Urinary bladder (tissue), 4 donors: Measurements from ENCODE around the gene RPA3. TPM values are rescaled to one million over a fixed set of nuclear protein-coding genes. Genes with fewer than 3 reads are reported as not detected.

ENCODE experiments used
- DNase-seq: peaks from one replicate; pipeline ENCODE4 v3.0.0-alpha.2; 2015; ENCODE audit errors: extremely low spot score
- H3K27ac ChIP-seq: one replicate; pipeline ENCODE4 v1.5.1; 2013; ENCODE audit warnings: low read depth, mild to moderate bottlenecking, moderate library complexity
- H3K36me3 ChIP-seq: one replicate; pipeline ENCODE4 v1.6.1; 2013; ENCODE audit warnings: mild to moderate bottlenecking, moderate library complexity; ENCODE audit not compliant: insufficient read depth
- H3K4me1 ChIP-seq: one replicate; pipeline ENCODE4 v1.6.1; 2013; ENCODE audit warnings: mild to moderate bottlenecking, moderate library complexity; ENCODE audit not compliant: insufficient read depth
- H3K4me3 ChIP-seq: one replicate; pipeline ENCODE4 v1.5.1; 2013; ENCODE audit warnings: low read depth, low read length
- WGBS: extraction: QIAGEN DNeasy Blood & Tissue Kit; methylation state at CpG from one replicate; pipeline ENCODE4 v1.1.7; 2013; 5-methylcytosine and 5-hydroxymethylcytosine counted together
- polyA plus RNA-seq: library from polyadenylated mRNA; stranded (reverse); fragments of 200-250 nt; gene quantifications from one replicate; pipeline ENCODE4 v1.2.3, GENCODE V29; 2013
- total RNA-seq: library from RNA; depleted of rRNA; stranded (reverse); fragments of >200 nt; gene quantifications from one replicate; pipeline ENCODE4 v1.2.3, GENCODE V29; 2014
- donor health status: healthy with polysubstance abuse.
- donor health status: healthy.

RPA3 gene
- total and polyA plus RNA-seq, 2 donors, result 18.3 to 21.6 TPM

DNA sequence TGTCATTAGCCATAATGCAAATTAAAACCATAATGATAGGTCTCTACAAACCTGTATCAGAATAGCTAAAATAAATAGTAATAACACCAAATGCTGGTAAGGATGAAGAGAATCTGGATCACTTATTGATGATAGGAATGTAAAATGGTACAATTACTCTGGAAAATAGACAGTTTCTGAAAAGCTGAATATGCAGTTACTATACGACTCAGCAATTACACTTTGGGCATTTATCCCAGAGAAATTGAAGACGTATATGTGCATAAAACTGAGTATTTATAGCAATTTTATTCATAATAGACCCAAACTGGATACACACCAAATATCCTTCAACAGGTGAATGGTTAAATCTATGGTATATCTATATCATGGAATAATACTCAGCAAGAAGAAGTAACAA, 7.9 kb downstream of the RPA3 start:
- 90% methylated on average over 2 of the region's 2 CpGs for WGBS
- Histone ChIP-seq H3K4me3 (no peak overlapping the region), H3K27ac (no peak overlapping the region), H3K4me1 (no peaks in the 10 kb centered on the region), H3K36me3 (no peaks in the 10 kb centered on the region)
- DNase-seq, result no peak

DNA sequence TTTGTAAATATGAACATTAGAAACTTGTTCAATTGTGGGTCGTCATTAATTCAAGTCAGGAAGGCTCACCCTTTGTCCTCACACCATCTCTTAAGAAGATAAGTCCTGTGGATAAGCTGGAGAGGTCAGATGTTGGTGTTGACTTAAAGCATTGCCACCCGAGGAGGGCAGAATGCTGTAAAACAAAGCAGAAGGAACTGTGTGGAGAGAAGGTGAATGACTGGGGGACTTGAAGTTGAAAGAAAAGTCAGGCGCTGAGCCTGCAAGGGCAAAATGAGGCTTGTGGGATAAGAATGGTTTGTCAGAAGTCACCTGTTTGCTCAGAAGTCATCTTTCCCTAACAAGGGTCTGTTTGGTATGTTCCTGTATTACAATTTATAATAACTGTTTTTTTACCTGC, 9.1 kb downstream of the RPA3 start:
- H3K4me1 ChIP-seq, result no peaks in the 10 kb centered on the region
- DNase-seq, result no peak
- H3K36me3 ChIP-seq, result no peaks in the 10 kb centered on the region
- H3K4me3 ChIP-seq, result no peak overlapping the region
- 70% methylated on average over 3 of the region's 3 CpGs for WGBS
- H3K27ac ChIP-seq, result no peak overlapping the region

DNA sequence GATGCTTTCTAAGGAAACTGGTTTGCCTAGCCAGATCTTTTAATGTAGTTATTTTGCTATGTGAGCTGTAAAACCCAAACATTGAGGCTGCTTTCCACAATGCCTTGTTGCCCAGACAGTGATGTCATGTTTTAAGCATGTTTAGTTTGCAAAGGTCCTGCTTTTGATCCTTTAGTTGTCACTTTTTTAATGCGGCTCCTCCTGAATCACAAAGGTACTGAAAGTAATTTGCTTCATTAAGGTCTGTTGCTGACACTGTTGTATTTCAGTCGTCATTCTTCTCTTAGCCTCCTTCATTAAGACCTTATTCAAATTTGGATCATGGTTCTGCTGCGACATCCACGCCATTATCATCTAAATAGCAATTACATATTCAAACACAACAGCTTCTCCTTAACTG, 10.6 kb downstream of the RPA3 start:
- 79% methylated on average over 4 of the region's 4 CpGs for WGBS
- no peak overlapping the region for H3K27ac ChIP-seq
- H3K4me1 ChIP-seq, result no peaks in the 10 kb centered on the region
- no peak overlapping the region for H3K4me3 ChIP-seq
- peak; percentile 26 for DNase-seq
- H3K36me3 ChIP-seq, result no peaks in the 10 kb centered on the region

- 88% methylated on average over 2 of the region's 2 CpGs for WGBS
- H3K4me1 ChIP-seq, result no peaks in the 10 kb centered on the region
- no peak overlapping the region for H3K4me3 ChIP-seq
- no peak overlapping the region for H3K27ac ChIP-seq
- no peak for DNase-seq
- no peaks in the 10 kb centered on the region for H3K36me3 ChIP-seq
Measured at GRCh38 chr7:7707246-7707645, 11.2 kb downstream of the RPA3 start.

DNA sequence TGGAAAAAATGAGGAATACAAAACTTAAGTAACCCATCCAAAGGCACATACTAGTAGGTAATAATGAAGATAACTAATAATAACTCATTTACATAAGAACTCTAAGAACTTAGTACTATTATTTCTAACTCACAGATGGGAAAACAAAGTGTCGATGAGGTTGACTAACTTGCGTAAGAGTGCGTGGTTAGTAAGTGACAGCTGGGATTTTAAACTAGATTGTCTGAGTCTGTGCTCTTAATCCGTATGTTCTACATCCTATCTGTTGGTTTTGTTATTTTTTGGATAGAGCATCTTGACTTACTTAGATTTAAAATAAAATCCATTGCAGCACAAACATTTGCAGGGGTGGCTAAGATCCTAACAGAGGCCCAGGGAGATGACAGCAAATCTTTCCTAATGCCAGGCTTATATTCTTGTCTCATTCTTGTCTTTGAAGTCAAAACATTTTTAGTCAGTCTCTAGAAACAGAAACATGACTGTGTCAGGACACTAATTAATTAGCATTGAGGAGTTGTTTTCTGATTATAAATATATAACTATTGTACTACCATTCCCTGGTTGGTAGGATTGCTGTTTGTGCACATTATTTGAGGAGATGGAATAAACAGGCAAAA, 11.7 kb downstream of the RPA3 start:
- WGBS, result 68% methylated on average over 4 of the region's 4 CpGs

DNA sequence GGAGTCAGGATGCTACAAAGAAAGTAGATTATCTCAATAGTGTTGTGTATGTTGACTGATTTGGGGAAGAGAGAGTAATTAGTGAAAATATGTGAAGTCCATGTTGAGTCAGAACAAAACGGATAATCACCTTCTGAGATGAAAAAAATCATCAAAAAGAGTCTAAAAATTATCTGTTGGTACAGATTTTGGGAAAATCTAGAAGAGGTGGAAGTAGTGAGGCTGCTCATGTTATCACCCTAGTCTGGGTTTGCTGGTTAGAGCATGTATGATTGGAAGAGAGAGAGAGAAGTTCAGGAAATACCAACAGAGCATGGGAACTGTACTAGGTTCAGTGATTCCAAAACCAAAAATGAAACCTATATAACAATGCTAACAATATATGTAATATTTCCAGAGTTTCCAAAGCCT, 12.3 kb downstream of the RPA3 start:
- Histone ChIP-seq H3K4me3 (no peak overlapping the region), H3K36me3 (no peaks in the 10 kb centered on the region), H3K4me1 (no peaks in the 10 kb centered on the region), H3K27ac (no peak overlapping the region)
- WGBS, result 86% methylated on average over 1 of the region's 1 CpG
- DNase-seq, result no peak

More for the DNA sequence above, 11.7 kb downstream of the RPA3 start:
- DNase-seq, result no peak
- Histone ChIP-seq H3K4me1 (no peaks in the 10 kb centered on the region), H3K4me3 (no peak overlapping the region), H3K27ac (no peak overlapping the region), H3K36me3 (no peaks in the 10 kb centered on the region)

- no peak overlapping the region for H3K27ac ChIP-seq
- H3K36me3 ChIP-seq, result no peaks in the 10 kb centered on the region
- DNase-seq, result no peak
- H3K4me3 ChIP-seq, result no peak overlapping the region
- no peaks in the 10 kb centered on the region for H3K4me1 ChIP-seq
- WGBS, result 78% methylated on average over 2 of the region's 2 CpGs
Measured at GRCh38 chr7:7705318-7705717, 13.1 kb downstream of the RPA3 start.

DNA sequence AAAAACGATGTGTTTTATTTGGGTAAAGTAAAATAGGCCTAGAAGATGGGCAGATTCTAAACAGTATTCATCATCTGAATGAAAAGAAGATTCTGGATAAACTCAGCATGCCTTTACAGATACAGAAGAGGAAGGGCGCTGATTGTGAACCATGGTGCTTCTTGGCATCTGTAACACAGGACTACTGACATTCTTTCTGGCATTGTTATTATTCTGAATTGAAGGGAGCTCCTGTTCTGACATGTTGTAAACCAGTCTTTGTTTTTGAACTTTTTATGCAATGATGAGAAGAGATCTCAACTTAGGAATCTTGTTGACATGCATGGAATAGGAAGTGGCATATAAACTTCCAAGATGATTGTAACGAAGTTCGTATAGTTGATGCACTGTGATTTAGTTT, 13.5 kb downstream of the RPA3 start:
- Histone ChIP-seq H3K4me3 (no peak overlapping the region), H3K36me3 (no peaks in the 10 kb centered on the region), H3K27ac (no peak overlapping the region), H3K4me1 (no peaks in the 10 kb centered on the region)
- DNase-seq, result no peak
- 82% methylated on average over 4 of the region's 4 CpGs for WGBS

DNA sequence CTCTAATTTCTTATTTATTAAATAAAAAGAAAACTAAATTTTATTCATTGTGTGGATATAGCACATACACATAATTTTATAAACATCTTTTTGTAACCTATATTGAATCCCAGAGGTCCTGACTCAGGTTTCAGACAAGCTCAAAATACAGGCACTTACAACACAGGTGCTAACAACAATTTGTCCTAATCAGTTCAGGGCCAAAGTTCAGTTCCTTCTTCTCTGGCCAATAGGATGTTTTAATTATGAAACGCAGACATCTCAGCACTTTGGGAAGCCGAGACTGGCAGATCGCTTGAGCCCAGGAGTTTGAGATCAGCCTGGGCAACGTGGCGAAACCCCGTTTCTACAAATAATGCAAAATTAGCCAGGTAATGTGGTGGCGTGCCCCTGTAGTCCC, 15.0 kb downstream of the RPA3 start:
- WGBS, result 90% methylated on average over 7 of the region's 7 CpGs
- no peak for DNase-seq
- Histone ChIP-seq H3K4me1 (no peaks in the 10 kb centered on the region), H3K27ac (no peak overlapping the region), H3K4me3 (no peak overlapping the region), H3K36me3 (no peaks in the 10 kb centered on the region)

- Histone ChIP-seq H3K36me3 (no peaks in the 10 kb centered on the region), H3K4me1 (no peaks in the 10 kb centered on the region), H3K27ac (no peak overlapping the region), H3K4me3 (no peak overlapping the region)
- DNase-seq, result no peak
- 79% methylated on average over 4 of the region's 4 CpGs for WGBS
Measured at GRCh38 chr7:7702826-7703225, 15.6 kb downstream of the RPA3 start.

DNA sequence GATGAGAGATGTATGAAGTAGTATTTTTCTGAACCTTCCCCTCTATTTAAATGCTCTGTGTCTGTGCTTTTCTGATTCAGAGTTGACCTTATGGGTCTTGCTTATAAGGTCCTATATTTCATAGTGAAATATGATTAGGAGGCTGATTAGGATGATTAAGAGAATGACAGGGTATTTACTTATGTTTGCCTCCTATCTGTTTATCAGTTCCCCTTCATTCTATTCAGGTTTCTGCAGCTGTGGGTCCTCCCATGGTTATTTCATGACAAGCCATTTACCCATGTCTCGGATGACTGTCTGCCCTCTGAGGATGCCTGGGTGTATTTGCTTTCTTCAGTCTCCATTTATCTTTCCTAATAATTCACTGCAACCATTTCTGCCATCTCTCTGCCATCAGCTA, 16.9 kb downstream of the RPA3 start:
- H3K4me1 ChIP-seq, result no peaks in the 10 kb centered on the region
- no peak overlapping the region for H3K27ac ChIP-seq
- no peaks in the 10 kb centered on the region for H3K36me3 ChIP-seq
- H3K4me3 ChIP-seq, result no peak overlapping the region
- WGBS, result 95% methylated on average over 1 of the region's 1 CpG
- no peak for DNase-seq

DNA sequence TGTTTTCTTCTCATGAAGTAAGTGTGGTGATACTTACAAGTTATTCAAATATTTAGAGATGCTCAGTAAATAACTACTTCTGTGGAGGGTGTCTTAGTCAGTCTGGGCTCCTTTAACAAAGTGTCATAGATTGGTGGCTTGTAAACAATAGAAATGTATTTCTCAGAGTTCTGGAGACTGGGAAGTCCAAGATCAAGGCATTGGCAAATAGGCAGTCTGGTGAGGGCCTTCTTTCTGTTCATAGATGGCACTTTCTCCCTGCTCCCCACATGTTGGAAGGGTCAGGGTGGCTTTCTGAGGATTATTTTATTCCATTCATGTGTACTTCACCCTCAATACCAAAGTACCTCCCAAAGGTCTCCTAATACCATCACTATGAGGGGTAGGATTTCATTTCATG, 18.4 kb downstream of the RPA3 start:
- no peak for DNase-seq
- H3K36me3 ChIP-seq, result no peaks in the 10 kb centered on the region
- H3K27ac ChIP-seq, result no peak overlapping the region
- no peak overlapping the region for H3K4me3 ChIP-seq
- no peaks in the 10 kb centered on the region for H3K4me1 ChIP-seq

DNA sequence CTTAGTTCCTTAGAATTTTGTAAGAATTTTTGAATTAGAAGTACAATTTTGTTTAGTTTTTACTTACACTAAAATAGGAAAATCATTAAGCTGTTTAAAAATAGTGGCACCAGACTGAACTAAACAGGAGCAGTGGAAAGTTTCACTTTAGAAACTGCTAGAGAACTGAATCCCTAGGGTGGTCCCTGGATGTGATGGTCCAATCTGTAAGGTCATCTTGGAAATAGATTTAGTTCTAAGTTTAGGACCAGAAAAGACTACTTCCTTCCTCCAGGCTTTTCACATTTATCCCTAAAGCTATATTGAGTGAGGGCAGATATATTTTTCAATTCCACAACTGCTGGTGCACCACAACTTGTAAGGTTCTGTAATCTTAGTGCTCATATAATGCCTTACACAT, 19.0 kb downstream of the RPA3 start:
- DNase-seq, result no peak
- Histone ChIP-seq H3K4me3 (no peak overlapping the region), H3K27ac (no peak overlapping the region), H3K4me1 (no peaks in the 10 kb centered on the region), H3K36me3 (no peaks in the 10 kb centered on the region)

- H3K36me3 ChIP-seq, result no peaks in the 10 kb centered on the region
- no peaks in the 10 kb centered on the region for H3K4me1 ChIP-seq
- 89% methylated on average over 2 of the region's 2 CpGs for WGBS
- no peak overlapping the region for H3K27ac ChIP-seq
- DNase-seq, result no peak
- no peak overlapping the region for H3K4me3 ChIP-seq
Measured at GRCh38 chr7:7698930-7699329, 19.5 kb downstream of the RPA3 start.

DNA sequence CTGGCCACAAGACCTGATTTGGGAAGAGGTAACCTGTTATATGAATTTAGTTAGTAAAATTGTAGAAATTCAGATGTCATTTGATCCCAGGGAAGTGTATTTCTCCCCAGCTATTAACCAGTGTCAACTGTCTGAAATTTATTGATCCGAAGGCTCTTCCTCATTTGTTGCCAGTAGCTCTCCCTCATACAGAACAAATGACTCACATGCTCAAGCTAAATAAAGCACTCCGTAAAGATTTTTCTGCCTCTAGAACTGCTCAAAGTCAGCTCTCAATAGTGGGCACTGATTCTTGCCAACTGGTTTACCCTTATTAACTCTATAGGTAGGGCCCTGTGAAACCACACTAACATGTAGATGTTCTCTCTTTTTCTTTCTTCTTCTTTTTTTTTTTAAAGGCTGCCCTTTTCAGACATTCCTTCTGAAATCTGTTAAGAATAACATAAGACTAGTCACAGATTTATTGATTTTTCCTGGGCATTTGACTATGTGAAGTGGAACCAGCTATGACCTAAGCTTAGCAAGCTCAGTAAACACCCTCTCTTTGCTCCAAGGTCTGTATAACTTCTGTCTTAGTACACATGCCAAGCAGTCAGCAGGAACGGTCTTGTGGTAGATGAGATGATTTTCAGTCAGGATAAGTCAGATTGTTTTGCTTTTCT, 21.8 kb downstream of the RPA3 start:
- DNase-seq, result no peak
- H3K4me1 ChIP-seq, result no peaks in the 10 kb centered on the region
- H3K36me3 ChIP-seq, result no peaks in the 10 kb centered on the region
- 41% methylated on average over 3 of the region's 3 CpGs for WGBS
- H3K27ac ChIP-seq, result no peak overlapping the region
- no peak overlapping the region for H3K4me3 ChIP-seq
